Stimulated activated CD4-positive, alpha-beta T cell treated with anti-CD3 and anti-CD28 coated beads, Interleukin-1b, Interleukin-23, amount 100 ng/mL, for 48 hours (primary cell): ENCODE measurements around the gene NPTX1.

Experiments
- DNase-seq: peaks from one replicate; pipeline ENCODE4 v3.0.0-alpha.2; 2020

Gene NPTX1

DNA sequence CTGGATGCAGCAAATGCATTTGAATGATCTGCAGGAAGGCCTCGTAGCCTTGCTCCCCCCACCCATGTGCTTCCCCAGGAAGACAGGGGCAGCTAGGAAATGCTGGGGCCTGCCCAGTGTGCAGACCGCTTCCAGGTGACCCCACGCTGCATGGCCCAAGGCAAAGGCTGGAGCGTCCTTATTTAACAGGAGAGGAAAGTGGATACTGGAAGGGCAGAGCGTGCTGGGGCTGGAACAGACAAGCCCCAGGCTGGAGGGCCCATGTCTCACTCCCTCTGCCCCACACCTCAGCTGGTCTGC lies 26.1 kb upstream of the NPTX1 start:
- DNase-seq: no peak

DNA sequence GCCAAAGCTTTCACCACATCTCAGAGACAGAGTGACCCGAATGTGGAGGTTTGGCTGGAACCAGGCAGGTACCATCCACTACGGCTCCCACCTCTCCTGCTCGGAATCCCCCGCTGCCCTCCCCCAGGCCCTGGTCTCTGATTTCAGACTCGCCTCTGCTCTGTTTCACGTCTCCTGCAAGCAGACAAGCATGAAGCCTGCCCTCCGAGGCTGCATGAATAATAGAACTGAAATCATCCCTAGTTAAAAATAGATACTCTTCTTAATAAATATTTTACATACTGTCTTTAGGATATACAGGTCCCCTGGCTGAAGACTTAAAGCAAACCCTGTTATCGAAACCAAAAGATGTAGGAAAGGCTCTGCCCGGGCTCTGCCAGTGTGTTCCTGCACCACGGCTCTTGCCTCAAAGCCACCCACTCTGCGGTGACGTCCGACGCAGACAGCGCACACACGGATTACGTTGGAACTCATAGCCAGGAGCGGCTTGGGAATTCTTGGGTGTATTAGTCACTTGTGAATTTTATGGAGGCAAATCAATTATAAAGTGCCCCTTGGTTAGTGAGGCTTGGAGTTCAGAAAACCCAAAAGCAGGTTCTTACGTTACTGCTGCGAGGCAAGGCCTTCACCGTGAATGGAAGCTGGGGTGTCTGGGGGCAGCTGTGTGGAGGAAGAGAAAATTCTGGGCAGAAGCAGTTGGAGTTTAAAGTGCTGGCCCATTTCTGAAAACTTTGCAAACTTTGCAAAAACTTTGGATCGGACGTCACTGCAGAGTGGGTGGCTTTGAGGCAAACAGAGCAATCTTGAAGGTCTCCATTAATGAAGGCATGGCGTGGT lies 25.6 kb upstream of the NPTX1 start:
- no peak for DNase-seq

DNA sequence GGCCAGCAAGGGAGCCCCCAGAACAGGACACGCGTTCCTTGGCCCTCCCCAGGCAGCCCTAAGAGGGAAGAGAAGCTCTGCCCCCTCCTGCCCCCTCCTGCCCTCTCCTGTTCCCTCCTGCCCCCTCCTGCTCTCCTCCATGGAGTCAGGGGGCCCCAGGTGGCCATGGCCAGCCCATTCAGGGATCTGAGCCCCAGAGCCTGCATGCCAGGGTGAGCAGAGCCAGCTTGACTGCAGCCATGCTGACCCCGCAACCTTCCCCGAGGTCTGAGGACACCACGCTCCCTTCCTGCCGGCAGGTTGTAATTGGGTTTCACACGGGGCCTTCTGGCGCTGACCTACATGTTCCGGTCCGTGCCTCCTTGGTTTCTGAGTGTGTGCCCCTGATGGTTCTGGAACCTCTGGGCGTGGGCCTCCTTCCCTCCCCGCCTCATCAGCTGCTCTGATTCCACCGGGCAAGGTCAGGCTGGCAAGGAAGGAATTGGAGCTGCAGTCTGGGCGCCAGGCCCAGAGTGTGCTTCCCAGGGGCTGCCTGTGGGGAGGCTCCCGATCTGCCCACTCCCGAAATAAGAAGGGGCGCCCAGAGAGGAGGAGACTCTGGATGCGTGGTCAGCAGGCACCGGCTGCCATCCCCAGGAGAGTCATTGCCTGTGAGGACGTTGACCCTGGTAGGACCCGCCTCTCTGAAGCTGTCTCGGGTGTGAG lies 23.7 kb upstream of the NPTX1 start:
- DNase-seq: no peak

DNA sequence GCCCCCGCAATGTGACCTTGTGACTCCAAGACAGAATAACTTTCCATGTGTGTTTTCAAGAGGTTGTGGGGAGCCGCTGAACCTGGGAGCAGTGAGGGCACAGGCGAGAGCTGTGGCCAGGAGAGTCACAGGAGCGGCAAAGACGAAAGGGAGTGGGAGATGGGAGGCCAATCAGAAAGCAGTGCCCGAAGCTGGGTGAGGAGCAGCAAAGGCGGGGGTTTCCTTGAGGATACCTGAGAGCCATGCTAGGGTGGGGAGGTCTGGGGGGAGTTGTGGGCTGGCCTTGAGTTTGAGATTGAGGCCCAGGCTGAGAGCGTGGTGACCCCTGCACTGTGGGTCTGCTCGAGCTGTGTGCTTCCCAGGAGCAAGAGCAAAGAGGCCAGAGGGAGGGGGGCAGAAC lies 23.2 kb upstream of the NPTX1 start:
- DNase-seq: no peak

DNA sequence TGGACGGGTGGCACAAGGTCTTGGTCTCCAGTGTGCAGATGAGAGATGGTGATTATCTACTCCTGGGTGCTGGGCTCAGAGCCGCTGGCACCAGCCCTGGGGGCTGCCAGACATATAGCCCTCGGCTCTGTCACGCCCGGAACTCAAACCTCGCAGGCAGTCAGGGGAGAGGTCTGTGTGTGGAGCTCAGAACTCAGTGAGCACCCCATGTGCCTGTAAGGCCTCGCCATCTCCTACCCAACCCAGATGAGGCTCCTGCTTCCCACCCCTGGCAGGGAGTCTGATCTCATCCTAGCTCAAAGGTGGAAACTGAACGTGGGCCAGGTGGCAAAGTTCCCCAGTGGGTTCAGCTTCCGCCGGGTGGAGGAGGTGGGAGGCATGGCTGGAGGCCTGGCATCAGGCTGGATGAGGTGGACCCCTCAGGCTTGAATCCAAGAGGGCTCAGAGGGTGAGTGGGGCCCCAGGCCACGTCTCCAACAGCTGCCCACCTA lies 22.6 kb upstream of the NPTX1 start:
- no peak for DNase-seq

DNA sequence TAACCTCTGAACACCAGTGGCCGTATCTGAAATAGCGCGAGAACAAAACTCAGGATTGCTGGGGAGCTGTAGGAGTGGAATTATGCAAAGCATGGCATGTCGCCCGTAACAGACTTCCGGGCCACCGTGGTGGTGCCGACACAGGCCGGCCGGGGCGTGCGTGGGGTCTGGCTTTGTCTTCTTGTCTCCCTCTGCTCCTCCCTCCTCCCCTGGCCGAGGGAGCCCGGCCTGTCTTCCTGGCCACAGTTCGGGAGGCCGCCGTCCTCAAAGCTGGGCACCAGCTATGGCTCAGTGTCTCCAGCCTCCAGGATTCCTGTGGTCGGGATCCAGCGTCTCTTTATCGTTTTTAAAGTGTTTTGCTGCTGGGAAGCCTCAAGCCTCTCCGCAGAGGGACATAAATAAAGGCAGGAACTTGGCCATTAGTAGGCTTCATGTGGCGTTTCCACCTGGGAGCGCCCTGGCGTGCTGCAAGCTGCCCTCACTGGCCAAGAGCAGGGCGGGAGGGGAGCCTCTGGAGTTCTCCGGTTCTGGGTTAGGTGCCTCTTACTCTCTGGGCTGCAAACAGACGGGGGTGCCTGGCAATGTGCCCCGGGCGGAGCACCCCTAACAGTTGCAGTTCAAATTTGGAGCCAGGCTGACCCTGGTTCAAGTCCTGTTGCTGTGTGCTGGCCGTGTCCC lies 22.0 kb upstream of the NPTX1 start:
- no peak for DNase-seq

DNA sequence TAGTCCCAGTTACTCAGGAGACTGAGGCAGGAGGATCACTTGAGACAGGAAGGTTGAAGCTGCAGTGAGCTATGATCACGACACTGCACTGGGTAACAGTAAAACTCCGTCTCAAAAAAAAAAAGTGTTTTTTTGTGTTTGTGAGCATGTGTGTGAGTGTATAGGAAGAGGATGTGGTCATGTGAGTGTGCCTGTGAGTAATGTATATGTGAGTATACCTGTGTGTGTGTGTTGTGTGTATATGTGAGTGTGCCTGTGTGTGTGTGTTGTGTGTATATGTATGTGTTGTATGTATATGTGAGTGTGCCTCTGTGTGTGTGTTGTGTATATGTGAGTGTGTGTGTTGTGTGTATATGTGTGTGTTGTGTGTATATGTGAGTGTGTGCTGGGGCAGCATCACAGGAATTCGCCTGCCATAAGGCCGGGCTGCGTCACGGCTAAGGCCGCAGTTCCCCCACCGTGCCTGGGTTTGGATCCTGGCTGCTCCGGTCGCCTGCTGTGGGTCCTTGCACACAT lies 21.4 kb upstream of the NPTX1 start:
- DNase-seq: no peak

DNA sequence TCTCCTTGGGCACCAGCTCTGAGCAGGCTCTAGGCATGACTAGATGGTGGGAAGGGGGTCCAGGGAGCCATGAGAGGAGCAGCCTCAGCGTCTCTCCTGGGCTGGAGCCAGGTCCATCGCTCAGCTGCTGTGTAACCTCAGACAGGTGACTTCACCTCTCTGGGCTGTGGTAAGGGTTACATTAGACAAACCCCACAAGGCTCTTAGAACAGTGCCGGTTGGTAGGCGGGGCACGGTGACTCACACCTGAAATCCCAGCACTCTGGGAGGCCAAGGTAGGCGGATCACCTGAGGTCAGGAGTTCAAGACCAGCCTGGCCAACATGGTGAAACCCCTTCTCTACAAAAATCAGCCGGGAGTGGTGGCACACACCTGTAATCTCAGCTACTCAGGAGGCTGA lies 18.1 kb upstream of the NPTX1 start:
- DNase-seq: no peak

DNA sequence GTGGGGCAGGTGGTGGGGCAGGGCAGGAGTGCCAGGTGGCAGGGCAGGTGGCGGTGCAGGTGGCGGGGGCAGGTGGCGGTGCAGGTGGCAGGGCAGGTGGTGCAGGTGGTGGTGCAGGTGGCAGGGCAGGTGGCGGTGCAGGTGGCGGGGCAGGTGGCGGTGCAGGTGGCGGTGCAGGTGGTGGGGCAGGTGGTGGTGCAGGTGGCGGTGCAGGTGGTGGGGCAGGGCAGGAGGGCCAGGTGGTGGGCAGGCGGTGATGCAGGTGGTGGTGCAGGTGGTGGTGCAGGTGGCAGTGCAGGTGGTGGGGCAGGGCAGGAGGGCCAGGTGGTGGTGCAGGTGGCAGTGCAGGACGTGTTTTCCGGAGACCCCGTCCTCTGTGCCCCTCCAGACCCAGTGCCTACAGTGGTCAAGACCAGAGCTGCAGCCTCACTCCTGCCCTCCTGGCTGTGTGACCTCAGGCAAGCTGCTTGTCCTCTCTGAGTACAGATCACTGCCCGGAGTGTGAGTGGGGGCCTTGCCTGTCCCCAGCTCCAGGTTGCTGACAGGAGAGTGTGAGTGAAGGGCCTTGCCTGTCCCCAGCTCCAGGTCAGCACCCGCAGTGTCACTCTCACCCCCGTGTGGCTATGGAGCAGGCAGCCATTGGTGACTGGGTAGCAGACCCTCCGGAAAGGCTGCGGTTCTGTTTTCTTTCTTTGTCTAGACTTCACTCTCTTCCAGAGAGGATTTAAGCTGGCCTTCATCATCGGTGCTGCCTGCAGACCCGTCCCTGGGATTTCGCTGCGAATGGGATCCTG lies 16.1 kb upstream of the NPTX1 start:
- DNase-seq: no peak

DNA sequence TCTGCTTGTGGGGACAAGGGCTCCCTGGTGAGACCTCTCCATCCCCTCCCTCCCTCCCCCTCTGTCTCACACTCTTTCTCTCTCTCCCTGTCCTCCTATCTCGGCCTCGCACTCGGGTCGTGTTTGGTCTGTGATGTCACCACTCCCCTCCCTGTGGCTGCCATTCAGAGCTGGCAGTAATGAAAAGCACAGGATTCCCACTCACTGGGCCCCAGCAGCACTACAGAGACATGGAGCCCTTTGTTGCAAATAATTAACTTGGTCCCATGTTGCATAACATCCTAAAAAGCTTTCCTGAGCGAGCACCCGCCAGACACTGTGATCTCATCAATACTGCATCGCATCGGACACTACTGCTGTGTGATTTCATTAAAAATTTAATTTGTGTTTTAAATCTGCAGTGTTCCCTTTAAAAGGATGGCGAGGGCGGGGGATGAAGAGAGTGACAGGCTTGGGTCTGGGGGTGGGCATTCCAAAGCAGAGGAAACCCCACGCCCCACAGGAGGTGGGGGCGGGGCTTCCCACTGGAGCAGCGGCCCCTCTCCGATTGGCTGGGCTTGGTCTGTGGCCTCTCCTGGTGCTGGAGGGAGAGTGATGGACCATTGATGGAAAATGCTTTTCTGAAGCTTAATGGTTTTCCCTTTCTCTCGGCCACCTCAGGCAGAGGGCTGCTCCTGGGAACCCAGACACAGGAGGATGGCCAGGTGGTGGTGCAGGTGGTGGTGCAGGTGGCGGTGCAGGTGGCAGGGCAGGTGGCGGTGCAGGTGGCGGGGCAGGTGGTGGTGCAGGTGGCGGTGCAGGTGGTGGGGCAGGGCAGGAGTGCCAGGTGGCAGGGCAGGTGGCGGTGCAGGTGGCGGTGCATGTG lies 15.3 kb upstream of the NPTX1 start:
- DNase-seq: no peak

DNA sequence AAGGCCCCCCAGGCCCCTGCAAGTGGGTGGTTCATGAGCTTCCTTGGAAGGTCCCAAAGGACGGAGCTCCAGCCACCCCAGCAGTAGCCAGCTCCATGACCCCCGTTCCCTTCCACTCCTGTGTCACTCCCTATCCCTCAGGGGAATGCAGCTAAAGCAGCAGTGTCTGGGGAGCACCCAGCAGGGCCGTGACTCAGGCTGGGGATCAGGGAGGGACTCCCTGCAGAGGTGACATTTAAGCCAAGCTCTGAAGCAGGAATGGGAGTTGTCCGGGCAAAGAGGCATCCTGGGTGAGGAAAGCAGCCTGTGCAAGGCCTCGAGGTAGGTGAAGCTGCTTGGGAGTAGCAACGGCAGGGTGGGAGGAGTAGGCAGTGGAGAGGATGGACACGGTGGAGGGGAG lies 11.1 kb upstream of the NPTX1 start:
- DNase-seq: no peak

DNA sequence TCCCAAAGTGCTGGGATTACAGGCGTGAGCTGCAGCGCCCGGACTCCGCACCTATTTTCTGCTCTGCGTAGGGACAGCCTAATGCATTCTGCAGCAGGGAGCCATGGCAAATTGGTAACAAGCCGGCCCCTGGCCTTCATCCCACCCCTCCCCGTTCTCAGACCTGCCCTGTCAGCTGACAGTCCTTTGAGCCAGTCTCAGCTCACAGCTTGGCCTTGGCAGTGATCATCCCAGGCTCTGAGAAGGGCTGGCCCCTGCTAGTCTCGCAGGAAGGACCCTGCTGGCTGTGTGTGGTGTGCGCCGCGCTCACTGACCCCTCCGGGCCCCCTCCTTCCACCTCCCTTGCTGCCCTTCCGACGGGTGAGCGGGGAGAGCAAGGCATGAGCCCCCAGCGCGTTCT lies 10.3 kb upstream of the NPTX1 start:
- no peak for DNase-seq

DNA sequence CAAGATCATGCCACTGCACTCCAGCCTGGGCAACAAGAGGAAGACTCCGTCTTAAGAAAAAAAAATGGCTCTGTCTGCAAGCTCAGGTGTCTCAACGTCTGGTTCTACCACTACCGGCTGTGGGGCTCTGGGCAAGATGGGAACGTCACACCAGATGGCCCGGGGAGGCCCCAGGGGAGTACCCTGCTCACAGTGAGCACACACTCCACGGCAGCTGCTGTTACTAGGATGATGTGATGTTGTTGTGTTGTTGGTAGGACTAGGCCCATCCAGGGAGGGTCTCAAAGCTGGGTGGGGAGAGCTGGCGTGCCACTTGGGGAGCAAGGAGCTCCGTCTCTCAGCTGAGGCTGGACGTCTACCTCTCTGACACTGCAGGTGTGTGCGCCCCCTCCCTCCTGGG lies 9.4 kb upstream of the NPTX1 start:
- no peak for DNase-seq

DNA sequence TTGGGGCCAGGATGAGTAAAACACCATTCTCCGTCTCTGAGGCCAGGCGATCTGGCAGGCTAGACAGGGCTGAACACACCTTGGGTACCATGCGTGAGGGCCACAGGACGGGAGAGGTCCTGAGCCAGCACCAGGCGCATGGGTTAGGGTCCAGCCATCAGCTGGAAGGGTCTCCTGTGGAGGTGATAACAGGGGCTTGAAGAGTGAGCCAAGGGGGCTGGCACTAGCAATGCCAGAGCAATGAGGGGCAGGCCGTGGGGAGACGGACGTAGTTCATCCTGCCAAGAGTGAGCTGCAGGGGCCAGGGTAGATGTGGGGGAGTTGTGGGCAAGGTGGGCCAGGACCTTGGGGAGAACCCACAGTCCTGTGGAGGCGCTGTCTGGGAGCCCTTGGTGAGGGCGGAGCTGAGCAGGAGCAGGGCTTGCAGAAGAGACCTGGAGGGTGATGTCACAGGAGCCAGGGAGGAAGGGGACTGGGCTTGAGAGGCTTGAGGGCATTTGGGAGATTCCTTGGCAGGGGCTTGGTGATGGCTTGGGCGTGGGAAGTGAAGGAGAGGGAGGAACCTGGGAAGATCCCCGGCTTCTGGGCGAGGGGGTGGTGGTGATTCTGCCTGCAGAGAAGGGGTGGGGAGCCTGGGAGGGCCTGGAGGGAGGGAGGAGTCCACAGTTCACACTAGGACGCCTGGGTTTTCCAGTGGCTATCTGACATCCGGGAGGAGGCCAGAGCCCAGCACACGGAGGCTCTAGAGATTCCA lies 6.3 kb upstream of the NPTX1 start:
- DNase-seq: no peak

DNA sequence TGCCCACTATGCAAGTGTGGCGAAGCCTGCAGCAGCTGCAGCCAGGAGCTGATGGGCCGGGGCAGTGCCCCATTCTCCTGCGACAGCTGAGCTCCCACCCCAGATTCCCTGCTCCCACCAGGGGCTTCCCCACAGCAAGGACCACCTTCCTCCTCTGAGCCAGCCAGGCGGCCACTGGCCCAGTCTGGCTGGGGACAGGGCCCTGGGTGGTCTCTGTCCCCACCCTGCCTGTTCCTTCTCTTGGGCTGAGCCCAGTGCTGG lies 5.6 kb upstream of the NPTX1 start:
- DNase-seq: no peak

DNA sequence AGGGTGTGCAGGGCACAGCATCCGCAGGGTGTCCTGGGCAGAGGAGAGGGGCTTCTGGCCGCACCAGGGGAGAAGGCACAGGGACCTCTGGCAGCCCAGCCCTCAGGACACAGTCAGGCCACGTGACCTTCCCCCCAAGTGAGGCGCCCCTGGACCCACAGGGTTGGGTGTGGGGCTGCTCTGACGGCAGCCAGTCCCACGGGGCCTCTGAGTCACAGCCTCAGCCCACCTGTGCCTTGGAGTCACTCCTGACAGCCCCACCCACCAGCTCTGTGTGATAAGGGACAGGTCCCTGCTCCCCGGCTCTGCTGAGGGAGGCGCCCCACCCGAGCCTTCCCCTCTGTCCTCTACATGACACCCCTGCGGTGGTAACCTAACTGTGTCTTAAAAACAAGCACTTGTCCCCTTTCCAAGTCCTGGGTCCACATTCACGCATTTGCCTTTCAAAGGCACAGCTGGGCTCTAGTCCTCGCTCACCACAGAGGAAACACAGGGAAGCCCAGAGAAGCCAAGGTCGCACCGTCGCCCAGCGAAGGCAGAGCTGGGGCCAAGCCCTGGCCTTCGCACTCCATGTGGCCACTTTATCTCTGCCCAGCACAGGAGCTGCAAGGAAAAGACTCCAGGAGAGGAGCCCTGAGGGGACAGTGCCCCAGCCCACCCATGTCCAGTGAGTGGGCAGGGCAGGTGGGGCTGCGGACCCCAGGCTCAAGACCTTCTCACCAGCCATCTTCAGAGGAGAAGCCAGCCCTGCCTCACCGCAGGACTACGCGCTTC lies 5.1 kb upstream of the NPTX1 start:
- no peak for DNase-seq

DNA sequence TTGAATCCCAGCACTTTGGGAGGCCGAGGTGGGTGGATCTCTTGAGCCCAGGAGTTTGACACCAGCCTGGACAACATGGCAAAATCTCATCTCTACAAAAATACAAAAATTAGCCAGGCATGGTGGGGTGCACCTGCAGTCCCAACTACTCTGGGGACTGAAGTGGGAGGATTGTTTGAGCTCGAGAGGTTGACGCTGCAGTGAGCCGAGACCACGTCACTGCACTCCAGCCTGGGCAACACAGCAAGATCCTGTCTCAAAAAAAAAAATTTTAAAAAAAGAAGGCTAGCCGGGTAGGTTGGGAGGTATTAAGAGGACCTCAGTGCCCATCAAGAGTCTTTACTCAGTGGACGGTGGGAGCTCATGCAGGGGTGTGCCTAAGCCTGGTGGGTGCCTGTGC lies 3.8 kb upstream of the NPTX1 start:
- DNase-seq: no peak

DNA sequence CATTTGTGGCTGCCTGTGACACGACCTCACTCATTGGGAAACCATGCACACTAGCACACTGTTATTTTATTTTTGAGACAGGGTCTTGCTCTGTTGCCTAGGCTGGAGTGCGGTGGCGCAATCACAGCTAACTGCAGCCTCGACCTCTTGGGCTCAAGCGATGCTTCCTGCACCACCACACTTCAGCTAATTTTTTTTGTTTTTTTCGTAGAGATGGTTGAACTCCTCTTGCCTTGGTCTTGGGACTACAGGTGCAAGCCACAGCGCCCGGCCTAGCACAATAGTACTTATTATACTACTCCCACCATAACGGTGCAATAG lies 2.8 kb upstream of the NPTX1 start:
- DNase-seq: no peak

DNA sequence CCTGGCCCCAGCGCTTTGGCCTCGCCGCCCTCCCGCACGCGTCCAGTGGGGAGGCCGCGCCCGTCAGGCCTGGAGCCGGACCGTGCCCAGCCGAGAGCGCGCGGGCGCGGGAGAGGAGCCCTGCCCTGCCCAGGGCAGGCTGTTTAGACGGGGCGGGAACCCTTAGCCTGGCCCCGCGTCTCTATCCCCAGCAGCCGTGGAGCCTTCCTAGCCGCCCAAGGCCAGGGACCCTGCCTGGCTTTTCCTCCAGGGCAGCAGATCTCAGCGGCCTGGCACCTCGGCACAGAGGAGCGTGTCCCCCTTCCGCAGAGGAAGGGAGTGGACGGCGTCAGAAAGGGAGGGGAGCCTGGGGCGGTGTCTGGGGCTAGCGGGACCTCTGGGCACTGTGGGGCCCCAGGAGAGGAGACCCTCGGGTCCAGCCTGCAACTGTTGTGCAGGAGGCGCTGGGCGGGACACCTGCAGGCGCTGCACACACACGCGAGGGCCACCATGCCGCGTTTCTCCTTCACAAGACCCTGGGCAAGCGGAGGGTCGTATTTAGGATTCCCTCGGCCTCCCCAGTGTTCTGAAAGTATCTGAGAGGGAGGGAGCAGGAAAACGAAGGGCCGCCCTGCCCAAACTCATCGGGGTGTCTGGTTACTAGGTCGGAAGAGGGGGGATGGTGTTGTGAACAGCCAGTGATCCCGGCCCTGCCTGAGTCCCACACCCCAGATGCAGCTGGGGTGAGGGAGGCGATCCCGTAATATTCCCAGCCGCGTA lies 2.3 kb upstream of the NPTX1 start:
- no peak for DNase-seq
